GM12801 (cell line): ENCODE data around the gene GMDS.

Experiments
- CTCF ChIP-seq: IDR thresholded peaks from one replicate; pipeline ENCODE4 v1.5.1; 2011; ENCODE audit warnings: control low read depth; ENCODE audit not compliant: insufficient read length; ENCODE audit errors: extremely low read depth

Gene GMDS

GRCh38 chr6:1616701-1617463, 628.5 kb downstream of the GMDS start:
- TF ChIP-seq CTCF: no peak

GRCh38 chr6:1615853-1616420, 629.5 kb downstream of the GMDS start:
- TF ChIP-seq CTCF: no peak

- no peak for TF ChIP-seq CTCF
Measured at GRCh38 chr6:1615151-1615852, 630.1 kb downstream of the GMDS start.

- no peak for TF ChIP-seq CTCF
Measured at GRCh38 chr6:1614448-1615150, 630.8 kb downstream of the GMDS start.

GRCh38 chr6:1613688-1614447, 631.5 kb downstream of the GMDS start:
- TF ChIP-seq CTCF: no peak

- no peak for TF ChIP-seq CTCF
Measured at GRCh38 chr6:1613346-1613687, 632.1 kb downstream of the GMDS start.

GRCh38 chr6:1612974-1613306, 632.5 kb downstream of the GMDS start:
- TF ChIP-seq CTCF: no peak
